ENCODE measurements around the gene PCBP3.
"Not testable (repeated sequence)": the region's sequence is repeated elsewhere in the genome, so short reads cannot be mapped to it uniquely, and the experiment has no call there.

Gene PCBP3

DNA sequence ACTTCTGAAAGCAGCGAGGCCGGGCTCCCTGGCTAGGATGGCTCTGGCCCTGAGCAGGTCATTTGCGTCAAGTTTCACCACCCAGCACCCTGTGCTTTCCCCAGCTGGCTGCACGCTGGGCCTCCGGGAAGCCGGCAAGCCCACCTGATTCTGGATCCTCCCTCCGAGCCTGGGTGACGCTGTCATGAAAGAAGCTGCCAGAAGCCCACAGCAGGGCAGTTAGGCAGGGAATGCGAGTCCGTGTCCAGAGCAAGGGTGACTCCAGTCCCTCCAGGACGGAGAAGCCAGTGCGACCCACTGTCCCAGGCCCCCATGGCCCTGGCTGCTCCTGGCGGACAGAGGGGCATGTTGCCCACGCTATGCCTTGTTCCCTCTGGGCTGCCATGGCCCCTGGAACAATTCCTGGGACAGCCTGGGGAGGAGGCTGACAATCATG lies 44.4 kb upstream of the PCBP3 start:
- no peak for TF ChIP-seq CTCF (conservative IDR thresholded peaks at IDR 0.05; ENCODE audit: low read depth, low read length)
- no peak overlapping the region for H3K4me3 ChIP-seq (ENCODE audit: low read length)
- no peak for DNase-seq (ENCODE audit: low read depth)

- no peak for TF ChIP-seq CTCF (conservative IDR thresholded peaks at IDR 0.05; ENCODE audit: low read depth, low read length)
- DNase-seq (ENCODE audit: low read depth) = no peak
- no peak overlapping the region for H3K4me3 ChIP-seq (ENCODE audit: low read length)
These were observed 43.3 kb upstream of the PCBP3 start for GRCh38 chr21:45600248-45600647.

DNA sequence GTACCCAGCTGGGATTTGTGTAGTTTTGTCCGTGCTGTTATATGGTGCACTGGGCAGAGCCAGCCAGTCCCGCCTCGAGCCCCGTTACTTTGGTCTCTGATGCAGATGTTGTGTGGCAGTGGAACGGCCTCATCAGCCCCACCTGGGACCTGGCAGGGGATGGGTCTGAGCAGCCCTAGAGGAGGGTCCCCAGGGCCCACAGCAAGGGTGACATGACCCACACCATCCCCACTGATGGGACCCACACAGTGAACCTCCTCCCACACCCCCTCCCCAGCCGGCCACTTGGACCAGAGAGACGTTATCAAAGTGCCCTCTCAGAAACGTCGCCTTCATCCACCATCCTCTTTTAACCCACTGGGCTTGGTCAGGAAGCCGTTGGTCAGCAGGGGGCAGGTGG lies 42.0 kb upstream of the PCBP3 start:
- no peak for TF ChIP-seq CTCF (conservative IDR thresholded peaks at IDR 0.05; ENCODE audit: low read depth, low read length)
- no peak overlapping the region for H3K4me3 ChIP-seq (ENCODE audit: low read length)
- DNase-seq (ENCODE audit: low read depth) = no peak

- no peak overlapping the region for H3K4me3 ChIP-seq (ENCODE audit: low read length)
- TF ChIP-seq CTCF (conservative IDR thresholded peaks at IDR 0.05; ENCODE audit: low read depth, low read length) = no peak
- no peak for DNase-seq (ENCODE audit: low read depth)
These were observed 41.4 kb upstream of the PCBP3 start for GRCh38 chr21:45602106-45602505.

GRCh38 chr21:45603481-45603880 lies 40.0 kb upstream of the PCBP3 start:
- no peak for TF ChIP-seq CTCF (conservative IDR thresholded peaks at IDR 0.05; ENCODE audit: low read depth, low read length)
- no peak for DNase-seq (ENCODE audit: low read depth)
- H3K4me3 ChIP-seq (ENCODE audit: low read length) = no peak overlapping the region

DNA sequence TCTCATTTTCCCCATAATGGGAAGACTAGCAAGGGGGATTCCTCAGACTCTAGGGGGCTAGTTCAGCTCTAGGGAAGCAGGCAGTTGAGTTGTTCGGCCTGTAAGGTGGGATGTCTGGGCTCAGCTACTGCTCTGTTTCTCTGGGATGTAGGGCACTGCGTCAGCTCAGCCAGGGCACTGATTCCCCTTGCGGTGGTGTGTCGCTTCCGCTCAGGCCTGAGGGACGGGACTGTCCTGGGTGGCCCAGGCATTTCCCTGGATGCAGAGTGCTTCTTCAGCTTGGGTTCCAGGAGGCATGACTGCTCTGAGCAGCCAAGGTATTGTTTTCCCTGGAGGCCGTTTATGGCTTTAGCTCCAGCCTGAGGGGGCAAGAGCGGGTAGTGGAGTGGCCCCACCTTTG lies 38.8 kb upstream of the PCBP3 start:
- DNase-seq (ENCODE audit: low read depth) = not testable (repeated sequence)

GRCh38 chr21:45607021-45607908 lies 36.3 kb upstream of the PCBP3 start:
- no peak for TF ChIP-seq CTCF (conservative IDR thresholded peaks at IDR 0.05; ENCODE audit: low read depth, low read length)
- H3K4me3 ChIP-seq (ENCODE audit: low read length) = no peak overlapping the region
- DNase-seq (ENCODE audit: low read depth) = no peak

More for the DNA sequence above, 38.8 kb upstream of the PCBP3 start:
- H3K4me3 ChIP-seq (ENCODE audit: low read length) = not testable (repeated sequence)

Data from retinal pigment epithelial cell (primary cell).